Gastroesophageal sphincter (tissue), 4 donors: Measurements from ENCODE around the gene PRDM16. TPM values are rescaled to one million over a fixed set of nuclear protein-coding genes. Genes with fewer than 3 reads are reported as not detected.

ENCODE experiments used
- ATAC-seq: fragments of 150-250 bp; one replicate; pipeline ENCODE4 v1.9.1; 2016; ENCODE audit warnings: mild to moderate bottlenecking, moderate library complexity
- H3K27ac ChIP-seq, 4 donors: fragments of 200-600 bp; sonication (generic) in 3 of 4; 1 replicate in 3 of 4; 2 replicates in 1 of 4; pipeline ENCODE4 v1.5.1; 2016 to 2019
- H3K27me3 ChIP-seq: fragments of 200-600 bp; sonication (generic); one replicate; pipeline ENCODE4 v1.5.1; 2019
- H3K36me3 ChIP-seq, 2 donors: fragments of 200-600 bp; sonication (generic); one replicate each; pipeline ENCODE4 v1.5.1; 2019; ENCODE audit warnings: control low read depth in 1 of 2
- H3K4me1 ChIP-seq, 3 donors: fragments of 200-600 bp; sonication (generic); 1 replicate in 2 of 3; 2 replicates in 1 of 3; pipeline ENCODE4 v1.5.1; 2016 to 2019; ENCODE audit warnings: control low read depth in 2 of 3
- H3K4me3 ChIP-seq, 2 donors: fragments of 200-600 bp; sonication (generic); one replicate each; pipeline ENCODE4 v1.5.1; 2019; ENCODE audit warnings: mild to moderate bottlenecking in 1 of 2, moderate library complexity in 1 of 2
- H3K9me3 ChIP-seq, 3 donors: fragments of 200-600 bp; sonication (generic); one replicate each; pipeline ENCODE4 v1.5.1; 2017 to 2019; ENCODE audit warnings: control low read depth in 2 of 3
- EP300 ChIP-seq: sonication (generic); formaldehyde crosslinking; IDR thresholded peaks from one replicate; pipeline ENCODE4 v1.6.1; 2017; ENCODE audit warnings: antibody characterized with exemption, mild to moderate bottlenecking
- POLR2A ChIP-seq, 2 donors: fragments of 450-650 bp; IDR thresholded peaks; one replicate each; pipeline ENCODE4 v1.6.1; 2017; ENCODE audit warnings: antibody characterized with exemption in 2 of 2, mild to moderate bottlenecking in 2 of 2, moderate library complexity in 1 of 2
- POLR2AphosphoS5 ChIP-seq: sonication (generic); formaldehyde crosslinking; IDR thresholded peaks from one replicate; pipeline ENCODE4 v1.6.1; 2017; ENCODE audit warnings: antibody characterized with exemption
- WGBS, 2 donors: methylation state at CpG; one replicate each; pipeline ENCODE4 v1.1.5; 2018; ENCODE audit warnings: low coverage in 1 of 2; 5-methylcytosine and 5-hydroxymethylcytosine counted together
- total RNA-seq, 4 donors: library from RNA; depleted of rRNA; stranded (reverse); fragments of >200 nt; gene quantifications; one replicate each; pipeline ENCODE4 v1.1.0, GENCODE V29; 2016
- TF ChIP-seq, protein P1 (sequence below), 4 experiments: fragments of 200-600 bp in 2 of 4; fragments of 450-650 bp in 2 of 4; sonication (generic) in 1 of 4; IDR thresholded peaks; one replicate each; pipeline ENCODE4 v1.5.1; 2017 to 2019; ENCODE audit warnings: antibody characterized with exemption in 4 of 4, mild to moderate bottlenecking in 2 of 4, moderate library complexity in 2 of 4

The PRDM16 gene
- total RNA-seq, 4 donors from 2014 or later, result 1.1 to 3.4 (median 1.6) TPM

DNA sequence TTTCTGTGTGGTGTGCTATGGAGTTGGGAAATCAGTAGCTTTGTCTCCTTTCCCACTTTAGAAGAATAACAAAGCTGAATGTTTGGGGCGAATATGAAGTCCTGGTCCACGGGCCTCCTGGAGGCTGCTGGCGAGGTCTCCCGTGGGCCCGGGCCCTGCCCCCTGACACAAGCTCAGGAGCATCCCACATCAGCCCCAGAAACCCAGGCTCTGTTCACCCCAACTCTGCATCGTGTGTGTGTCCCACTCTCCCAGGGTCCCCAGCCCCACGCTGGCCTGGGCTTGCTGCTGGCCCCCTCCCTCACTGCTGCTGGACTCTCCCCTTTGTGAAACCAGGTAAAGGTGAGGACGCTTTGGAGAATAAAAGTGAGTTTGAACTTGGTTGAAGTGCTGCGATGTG lies 8.1 kb downstream of the PRDM16 start:
- H3K4me1 ChIP-seq, result peaks cover 0 to 21% (median 5%) of the 10 kb centered on the region in 3 donors
- TF ChIP-seq EP300 (no peak), POLR2A (IDR thresholded peaks at IDR 0.05) (no peak), POLR2AphosphoS5 (no peak)
- TF ChIP-seq, protein P1, sequence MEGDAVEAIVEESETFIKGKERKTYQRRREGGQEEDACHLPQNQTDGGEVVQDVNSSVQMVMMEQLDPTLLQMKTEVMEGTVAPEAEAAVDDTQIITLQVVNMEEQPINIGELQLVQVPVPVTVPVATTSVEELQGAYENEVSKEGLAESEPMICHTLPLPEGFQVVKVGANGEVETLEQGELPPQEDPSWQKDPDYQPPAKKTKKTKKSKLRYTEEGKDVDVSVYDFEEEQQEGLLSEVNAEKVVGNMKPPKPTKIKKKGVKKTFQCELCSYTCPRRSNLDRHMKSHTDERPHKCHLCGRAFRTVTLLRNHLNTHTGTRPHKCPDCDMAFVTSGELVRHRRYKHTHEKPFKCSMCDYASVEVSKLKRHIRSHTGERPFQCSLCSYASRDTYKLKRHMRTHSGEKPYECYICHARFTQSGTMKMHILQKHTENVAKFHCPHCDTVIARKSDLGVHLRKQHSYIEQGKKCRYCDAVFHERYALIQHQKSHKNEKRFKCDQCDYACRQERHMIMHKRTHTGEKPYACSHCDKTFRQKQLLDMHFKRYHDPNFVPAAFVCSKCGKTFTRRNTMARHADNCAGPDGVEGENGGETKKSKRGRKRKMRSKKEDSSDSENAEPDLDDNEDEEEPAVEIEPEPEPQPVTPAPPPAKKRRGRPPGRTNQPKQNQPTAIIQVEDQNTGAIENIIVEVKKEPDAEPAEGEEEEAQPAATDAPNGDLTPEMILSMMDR (IDR thresholded peaks at IDR 0.05), result no peak
- WGBS, 2 donors, result 86% methylated on average over 6 of the region's 9 CpGs; no CpG with 5 or more reads in 1 of the 2 donors
- H3K4me3 ChIP-seq, result no peak overlapping the region
- ATAC-seq, result no peak
- no peaks in the 10 kb centered on the region for H3K9me3 ChIP-seq
- peaks cover 94% of the 10 kb centered on the region for H3K27me3 ChIP-seq
- no peaks in the 10 kb centered on the region for H3K36me3 ChIP-seq
- no peak overlapping the region for H3K27ac ChIP-seq

DNA sequence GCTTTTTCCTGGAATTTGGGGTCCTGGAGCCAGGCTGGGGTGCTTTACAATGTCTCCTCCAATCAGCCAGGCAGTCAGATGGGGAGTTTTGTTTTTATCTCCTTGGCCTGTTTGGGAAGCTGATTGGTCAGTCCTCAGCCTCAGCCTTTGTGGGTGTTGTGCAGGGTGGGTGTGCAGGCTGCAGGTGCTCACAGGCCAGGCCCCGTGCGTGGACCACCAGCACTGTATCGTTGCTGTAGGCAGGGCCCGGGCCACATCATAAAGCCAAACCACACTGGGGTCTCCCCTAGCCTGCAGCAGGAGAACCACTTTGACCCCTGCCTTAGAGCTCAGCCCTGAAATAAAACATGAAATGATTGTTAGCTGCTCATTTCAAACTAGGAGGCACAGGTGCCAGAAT lies 8.6 kb downstream of the PRDM16 start:
- H3K4me1 ChIP-seq, result peaks cover 0 to 16% (median 5%) of the 10 kb centered on the region in 3 donors
- no CpG with 5 or more reads among the region's 4 CpGs for WGBS, 2 donors
- H3K4me3 ChIP-seq, result no peak overlapping the region
- TF ChIP-seq, protein P1 (IDR thresholded peaks at IDR 0.05), result no peak
- TF ChIP-seq POLR2A (IDR thresholded peaks at IDR 0.05) (no peak), POLR2AphosphoS5 (no peak), EP300 (no peak)
- H3K27ac ChIP-seq, result no peak overlapping the region
- no peak for ATAC-seq
- peaks cover 91% of the 10 kb centered on the region for H3K27me3 ChIP-seq
- H3K36me3 ChIP-seq, result no peaks in the 10 kb centered on the region
- H3K9me3 ChIP-seq, result no peaks in the 10 kb centered on the region

DNA sequence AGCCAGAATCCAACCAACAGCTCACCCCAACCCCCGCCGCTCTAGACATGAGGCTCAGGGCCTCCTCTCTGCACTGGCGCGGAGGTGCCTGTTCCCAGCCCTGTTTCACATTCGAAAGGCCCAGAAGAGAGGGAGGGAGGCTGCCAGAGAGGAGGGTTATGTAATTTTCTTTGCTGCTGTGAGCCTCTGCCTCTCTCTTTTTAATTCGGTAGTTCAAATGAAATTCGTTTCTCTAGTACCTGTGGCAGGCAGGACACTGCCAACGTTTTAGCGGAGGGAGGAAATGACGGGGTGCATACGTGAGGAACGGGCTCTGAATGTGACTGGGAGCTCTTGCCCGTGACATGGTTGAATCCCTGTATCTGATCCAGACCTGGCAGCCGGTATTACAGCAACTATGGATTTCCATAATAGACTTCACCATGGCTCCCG lies 9.4 kb downstream of the PRDM16 start:
- H3K27ac ChIP-seq, result no peak overlapping the region
- no peak for ATAC-seq

DNA sequence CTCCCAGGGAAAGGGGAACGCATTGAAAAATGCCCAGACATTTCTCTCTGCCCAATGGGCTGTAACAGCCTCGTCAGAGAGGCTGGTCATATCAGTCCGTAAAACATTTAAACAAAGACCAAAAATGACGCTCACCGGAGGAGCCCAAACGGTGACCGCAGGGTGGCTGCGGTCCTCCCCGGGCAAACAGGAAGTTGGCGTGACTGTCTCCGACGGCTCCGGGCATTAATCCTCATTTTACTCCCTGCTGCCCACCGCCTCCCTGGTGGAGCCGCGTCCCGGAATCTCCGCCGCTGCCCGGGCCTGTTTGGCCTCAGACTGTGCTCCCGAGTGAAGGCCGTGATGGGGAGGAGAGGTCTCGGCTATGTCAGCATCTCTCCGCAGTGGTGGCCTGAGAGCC lies 9.9 kb downstream of the PRDM16 start:
- no peak for ATAC-seq
- 64 to 100% methylated on average over 1 to 6 of the region's 24 CpGs for WGBS, 2 donors
- Histone ChIP-seq H3K27me3 (peaks cover 80% of the 10 kb centered on the region), H3K4me1 (peaks cover 0 to 3% (median 0%) of the 10 kb centered on the region in 3 donors), H3K27ac (no peak overlapping the region), H3K36me3 (no peaks in the 10 kb centered on the region), H3K9me3 (no peaks in the 10 kb centered on the region), H3K4me3 (no peak overlapping the region)
- no peak for TF ChIP-seq POLR2A (IDR thresholded peaks at IDR 0.05)
- TF ChIP-seq, protein P1 (IDR thresholded peaks at IDR 0.05), result no peak
- TF ChIP-seq EP300, result no peak
- TF ChIP-seq POLR2AphosphoS5, result no peak

More for the DNA sequence above, 9.4 kb downstream of the PRDM16 start:
- Histone ChIP-seq H3K36me3 (no peaks in the 10 kb centered on the region), H3K27me3 (peaks cover 84% of the 10 kb centered on the region), H3K9me3 (no peaks in the 10 kb centered on the region), H3K4me1 (peaks cover 0 to 7% (median 3%) of the 10 kb centered on the region in 3 donors), H3K4me3 (no peak overlapping the region)
- WGBS, 2 donors, result 42 to 75% methylated on average over 7 of the region's 15 CpGs
- TF ChIP-seq, protein P1 (IDR thresholded peaks at IDR 0.05), result no peak
- TF ChIP-seq POLR2A (IDR thresholded peaks at IDR 0.05), result no peak
- no peak for TF ChIP-seq EP300
- no peak for TF ChIP-seq POLR2AphosphoS5

DNA sequence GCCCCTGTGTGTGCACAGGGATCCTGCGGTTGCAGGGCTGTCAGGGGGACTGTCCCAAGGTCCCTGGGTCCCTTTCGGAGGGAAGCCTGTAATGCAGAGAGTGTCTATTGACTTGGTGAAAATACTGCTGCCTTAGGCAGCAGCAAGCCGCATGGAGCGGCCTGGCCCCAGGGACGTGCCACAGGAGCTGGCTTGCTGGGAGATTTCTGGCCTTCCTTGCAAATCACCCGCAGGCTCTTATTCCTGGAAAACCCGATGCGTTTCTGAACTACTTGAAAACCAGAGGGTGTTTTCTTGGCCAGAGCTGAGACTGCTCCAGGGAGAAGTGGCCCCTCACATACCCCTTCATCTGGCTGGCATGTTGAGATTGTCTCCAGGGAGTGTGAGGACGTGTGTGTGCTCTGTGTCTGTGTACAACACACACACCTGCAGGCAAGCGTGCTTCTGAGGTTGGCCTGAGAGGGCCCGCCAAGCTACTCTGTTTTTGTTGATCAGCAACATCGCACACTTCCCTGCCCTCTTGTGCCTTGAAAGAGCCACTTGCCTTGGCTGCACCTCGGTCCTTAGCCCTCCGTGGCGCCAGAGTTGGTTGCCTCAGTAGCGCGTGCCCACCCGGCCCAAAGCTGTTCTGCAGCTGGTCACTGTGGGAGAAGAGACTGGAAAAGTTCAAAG lies 10.5 kb downstream of the PRDM16 start:
- no peaks in the 10 kb centered on the region for H3K36me3 ChIP-seq
- H3K27ac ChIP-seq, result no peak overlapping the region
- 67 to 90% methylated on average over 1 to 2 of the region's 18 CpGs for WGBS, 2 donors
- no peaks in the 10 kb centered on the region for H3K9me3 ChIP-seq
- H3K4me3 ChIP-seq, result no peak overlapping the region
- peaks cover 74% of the 10 kb centered on the region for H3K27me3 ChIP-seq
- no peak for ATAC-seq
- TF ChIP-seq EP300, result no peak
- TF ChIP-seq, protein P1 (IDR thresholded peaks at IDR 0.05), result no peak
- TF ChIP-seq POLR2A (IDR thresholded peaks at IDR 0.05), result no peak
- no peak for TF ChIP-seq POLR2AphosphoS5
- no peaks in the 10 kb centered on the region for H3K4me1 ChIP-seq
